HG03097 (cell line): ENCODE data around the gene PPP2R5D.

Source experiments
- ATAC-seq: cut with Tn5 transposase; IDR thresholded peaks from one replicate; pipeline ENCODE4 v1.9.1; 2021; ENCODE audit not compliant: unreplicated experiment, low FRiP score

PPP2R5D gene

DNA sequence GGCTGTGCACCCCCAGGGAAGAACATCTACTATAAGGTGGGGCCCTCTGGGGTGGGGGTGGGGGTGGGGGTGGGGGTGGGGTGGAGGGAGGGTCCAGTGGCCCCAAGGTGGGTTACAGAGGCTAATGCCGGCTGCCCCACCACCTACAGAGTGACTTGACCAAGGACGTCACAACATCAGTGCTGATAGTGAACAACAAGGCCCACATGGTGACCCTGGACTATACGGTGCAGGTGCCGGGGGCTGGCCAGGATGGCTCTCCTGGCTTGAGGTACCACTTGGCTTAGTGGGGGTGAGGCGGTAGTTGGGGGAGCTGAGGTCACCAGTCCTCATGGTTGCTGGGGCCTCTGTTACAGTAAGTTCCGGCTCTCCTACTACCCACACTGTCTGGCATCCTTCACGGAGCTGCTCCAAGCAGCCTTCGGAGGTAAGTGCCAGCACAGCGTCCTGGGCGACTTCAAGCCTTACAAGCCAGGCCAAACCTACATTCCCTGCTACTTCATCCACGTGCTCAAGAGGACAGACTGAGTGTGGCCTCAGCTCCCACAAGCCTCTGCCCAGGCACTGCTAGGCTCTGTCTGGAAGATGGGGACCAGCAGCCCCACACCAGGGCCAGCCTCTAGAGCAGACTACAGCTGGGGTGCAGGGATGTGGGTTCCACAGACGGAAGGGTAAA lies 21.1 kb upstream of the PPP2R5D start:
- no peak for ATAC-seq

DNA sequence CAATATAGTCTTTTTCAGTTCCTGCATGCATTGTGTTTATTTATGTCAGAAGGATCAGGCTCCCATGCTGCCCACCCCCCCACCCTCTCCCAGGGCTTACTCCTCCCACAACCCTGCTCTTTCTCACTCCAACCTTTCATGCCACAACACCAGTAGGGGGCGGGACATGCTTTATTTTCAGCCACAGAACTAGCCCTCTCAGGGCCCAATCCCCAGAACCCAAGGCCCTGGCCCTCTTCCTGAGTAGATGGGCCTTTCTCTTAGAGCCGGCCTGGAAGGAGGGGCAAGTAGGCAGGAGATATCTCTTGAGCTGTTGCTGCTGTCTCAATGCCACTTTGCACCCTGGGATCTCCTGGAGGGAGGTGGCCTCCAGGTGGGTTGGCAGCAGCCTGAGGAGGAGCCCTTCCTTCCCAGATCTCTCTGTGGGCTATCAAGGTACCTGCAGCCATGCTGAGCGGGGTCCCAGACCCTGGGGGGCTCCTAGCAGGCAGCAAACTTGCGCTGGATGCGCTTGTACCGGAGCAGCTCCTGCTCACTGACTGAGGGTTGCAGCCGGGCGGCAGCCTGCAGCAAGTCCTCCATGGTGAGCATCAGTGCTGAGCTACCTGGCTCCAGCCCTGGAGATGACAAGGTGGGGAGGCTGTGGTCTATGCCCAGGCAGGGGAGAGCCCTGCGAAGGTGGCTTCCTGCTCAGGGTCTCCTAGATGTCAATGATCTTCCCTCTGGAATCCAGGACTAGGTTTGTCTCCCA lies 20.3 kb upstream of the PPP2R5D start:
- ATAC-seq, result no peak

DNA sequence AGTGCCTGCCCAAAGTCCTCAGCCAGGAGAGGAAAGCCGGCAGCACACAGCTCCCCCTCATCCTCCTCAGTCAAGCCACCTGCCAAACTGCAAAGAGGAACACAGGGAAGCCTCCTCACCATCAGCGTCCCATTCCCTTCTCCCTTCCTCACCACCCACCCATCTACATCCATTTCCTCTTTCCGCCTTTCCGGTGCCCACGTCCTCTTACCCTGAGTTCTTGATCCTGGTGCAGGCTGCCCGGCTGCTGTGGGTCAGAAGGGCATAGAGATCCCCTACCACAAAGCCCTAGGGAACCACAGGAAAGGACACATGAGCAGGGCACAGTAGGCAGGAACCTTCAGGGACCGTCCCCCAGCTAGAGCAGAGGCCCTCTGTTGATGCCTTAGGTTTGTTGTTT lies 17.8 kb upstream of the PPP2R5D start:
- no peak for ATAC-seq

DNA sequence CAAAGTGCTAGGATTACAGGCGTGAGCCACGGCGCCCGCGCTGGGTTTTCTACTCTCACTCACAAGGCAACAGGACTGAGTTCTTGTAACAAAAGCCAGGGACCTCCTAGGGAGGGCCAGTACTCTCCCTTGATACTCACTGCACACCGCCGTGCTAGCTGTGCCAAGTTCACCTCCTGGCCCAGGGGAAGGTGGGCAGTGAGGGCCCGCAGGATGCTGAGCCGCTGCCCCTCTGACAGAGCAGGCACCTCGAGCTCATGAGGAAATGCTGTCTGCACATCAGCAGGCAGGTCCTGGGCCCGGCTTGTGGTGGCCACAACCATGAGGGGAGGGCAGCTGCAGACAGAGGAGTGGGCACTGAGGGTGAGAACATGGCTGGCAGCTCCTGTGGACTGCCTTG lies 17.1 kb upstream of the PPP2R5D start:
- no peak for ATAC-seq

DNA sequence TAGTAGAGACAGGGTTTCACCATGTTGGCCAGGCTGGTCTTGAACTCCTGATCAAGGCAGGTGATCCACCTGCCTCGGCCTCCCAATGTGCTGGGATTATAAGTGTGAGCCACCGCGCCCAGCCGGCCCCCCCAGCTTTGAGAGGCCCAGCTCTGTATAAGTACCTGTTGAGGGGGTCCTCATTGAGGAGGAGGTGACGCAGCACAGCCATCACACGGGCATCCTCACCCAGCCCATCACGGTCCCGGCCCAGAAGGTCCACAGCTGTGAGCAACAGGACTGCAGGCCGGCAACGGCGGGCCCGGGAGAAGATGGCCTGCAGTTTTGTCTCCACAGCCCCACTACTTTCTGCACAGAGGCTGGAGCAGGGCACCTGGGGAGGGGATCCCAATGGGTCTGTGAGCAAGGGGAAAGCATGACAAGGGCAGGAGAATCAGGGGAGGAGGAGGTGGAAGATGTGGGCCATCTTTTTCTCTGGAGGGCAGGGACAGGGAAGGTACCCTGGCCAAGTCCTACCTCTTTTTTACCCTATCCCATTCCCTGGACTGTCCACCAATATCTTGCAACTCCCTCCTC lies 16.2 kb upstream of the PPP2R5D start:
- ATAC-seq, result no peak

DNA sequence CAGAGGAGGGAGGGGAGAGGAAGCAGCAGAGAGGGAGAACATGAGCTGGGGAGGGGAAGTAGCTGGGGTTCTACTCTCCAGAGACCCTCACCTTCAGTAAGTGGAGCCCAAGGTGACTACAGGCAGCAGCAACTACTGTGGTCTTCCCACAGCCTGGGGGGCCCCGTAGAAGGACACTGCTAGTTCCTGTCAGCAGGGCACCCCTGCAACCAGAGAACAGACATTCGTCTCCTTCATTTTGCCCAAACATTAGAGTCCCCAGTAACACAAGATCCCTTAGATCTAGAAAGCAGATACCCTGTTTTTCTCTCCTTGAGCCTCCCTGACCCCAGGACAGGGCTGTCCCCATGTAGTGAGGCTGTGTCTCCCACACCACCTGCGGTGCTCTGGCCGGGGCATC lies 15.6 kb upstream of the PPP2R5D start:
- ATAC-seq, result no peak

DNA sequence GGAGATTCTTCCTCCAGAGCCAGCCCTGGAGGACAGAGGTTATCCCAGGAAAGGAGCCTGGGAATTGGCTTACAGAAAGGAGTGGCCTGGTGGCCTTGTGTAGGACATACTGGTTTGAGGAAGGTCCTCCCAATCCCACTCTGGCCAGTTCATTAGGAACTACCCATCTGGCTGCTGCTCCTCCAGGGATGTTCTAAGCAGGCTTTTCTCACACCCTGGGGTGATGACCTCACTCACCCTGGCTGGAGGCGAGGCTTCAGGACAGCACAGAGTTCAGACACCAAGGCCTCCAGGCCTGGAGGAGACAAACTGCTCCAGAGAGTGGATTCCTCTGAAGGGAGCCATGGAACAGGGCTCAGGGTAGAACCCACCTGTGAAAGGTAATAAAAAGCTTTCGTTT lies 14.9 kb upstream of the PPP2R5D start:
- ATAC-seq, result no peak

DNA sequence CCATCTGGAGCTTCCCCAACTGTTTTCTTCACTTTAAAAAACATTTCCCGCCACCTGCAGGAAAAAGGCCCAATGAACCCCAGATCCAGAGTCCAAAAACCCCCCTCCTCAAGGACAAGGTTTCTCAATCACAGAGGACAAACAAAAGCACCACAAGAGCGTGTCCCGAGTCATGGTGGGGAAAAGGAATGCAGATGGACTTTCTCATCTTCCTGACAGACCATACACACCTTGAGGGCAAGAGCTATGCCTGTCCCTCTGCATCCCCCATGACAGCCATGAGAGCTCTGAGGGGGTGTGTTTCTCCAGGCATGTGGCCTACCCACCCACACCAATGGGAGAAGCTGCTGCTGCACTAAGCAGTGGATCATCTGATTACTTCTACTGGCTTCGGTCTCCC lies 14.4 kb upstream of the PPP2R5D start:
- no peak for ATAC-seq

DNA sequence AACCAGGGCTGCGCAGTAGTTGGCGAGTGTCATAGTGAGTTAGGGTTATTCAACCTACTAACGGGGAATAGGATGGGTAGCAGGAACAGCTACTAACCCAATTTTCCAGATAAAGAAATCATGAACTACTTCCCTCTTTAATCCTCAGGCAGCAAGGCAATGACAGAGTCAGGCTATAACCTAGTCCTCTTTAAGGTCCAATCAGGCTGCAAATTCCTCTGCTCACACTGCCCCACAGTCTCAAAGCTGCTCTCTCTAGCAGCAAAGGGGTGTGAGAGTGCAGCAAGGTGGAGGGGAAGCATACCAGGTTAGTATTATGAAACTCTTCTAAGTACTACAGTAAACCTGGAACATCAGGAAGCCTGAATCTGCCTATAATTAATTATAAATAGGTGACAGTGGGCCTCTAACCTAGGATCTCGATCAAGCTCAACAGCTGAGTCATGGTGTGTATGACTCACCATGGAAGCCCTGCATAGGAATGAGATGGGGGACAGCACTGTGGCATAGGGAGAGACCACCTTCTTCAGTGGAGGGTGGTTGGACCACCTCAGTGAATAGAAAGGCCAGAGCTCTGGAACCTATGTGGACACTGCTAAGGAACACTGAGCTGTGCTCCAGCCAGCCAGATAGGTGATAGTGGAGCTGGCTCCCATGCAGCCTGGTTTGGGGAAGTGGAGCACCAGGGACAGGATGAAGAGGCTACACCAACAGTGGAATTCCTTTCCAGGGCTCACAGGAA lies 13.3 kb upstream of the PPP2R5D start:
- ATAC-seq, result no peak

DNA sequence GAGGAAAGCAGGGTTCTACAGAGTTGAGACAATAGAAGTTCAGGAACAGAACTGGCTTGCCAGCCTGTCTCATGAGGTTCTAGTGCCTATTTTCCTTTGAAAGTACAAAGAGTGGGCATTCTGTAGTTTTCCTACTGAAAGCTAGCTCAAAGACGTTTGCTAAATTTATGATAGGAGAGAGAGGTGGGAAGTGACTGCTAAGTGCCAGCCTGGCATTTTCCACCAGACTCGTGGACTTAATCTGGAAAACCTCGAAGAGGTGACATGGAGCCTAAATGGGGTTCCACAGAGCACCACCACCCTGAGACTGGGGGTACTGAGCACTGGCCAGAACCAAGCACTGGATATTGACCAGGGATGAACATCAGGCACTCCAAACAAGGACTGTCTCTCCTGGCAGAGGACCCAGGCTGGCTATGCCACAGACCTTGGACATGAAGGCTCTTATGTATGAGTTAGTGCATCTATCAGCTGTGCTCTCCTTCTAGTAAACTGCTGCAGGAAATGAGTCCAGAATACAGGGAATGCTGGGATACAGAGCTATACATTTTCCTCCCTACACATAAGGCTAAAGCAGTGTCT lies 12.5 kb upstream of the PPP2R5D start:
- no peak for ATAC-seq

DNA sequence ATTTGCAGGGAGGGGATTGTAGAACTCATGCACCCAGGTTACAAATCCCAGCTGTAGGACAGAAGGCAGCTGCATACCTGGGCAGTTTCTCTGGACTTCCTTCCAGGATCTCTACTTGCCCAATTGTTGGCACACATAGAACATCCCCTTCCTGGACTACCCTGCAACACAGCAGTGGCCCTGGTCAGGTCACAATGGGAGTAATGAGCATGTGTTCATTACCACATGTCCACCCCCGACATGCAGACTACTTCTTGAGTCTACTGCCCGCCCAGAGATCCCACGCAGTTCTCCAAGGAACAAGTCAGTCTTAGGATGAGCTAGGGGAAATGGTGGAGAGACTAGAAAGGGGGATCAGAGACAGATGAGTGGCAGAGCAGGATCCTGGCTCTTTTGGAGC lies 10.4 kb upstream of the PPP2R5D start:
- ATAC-seq, result no peak

DNA sequence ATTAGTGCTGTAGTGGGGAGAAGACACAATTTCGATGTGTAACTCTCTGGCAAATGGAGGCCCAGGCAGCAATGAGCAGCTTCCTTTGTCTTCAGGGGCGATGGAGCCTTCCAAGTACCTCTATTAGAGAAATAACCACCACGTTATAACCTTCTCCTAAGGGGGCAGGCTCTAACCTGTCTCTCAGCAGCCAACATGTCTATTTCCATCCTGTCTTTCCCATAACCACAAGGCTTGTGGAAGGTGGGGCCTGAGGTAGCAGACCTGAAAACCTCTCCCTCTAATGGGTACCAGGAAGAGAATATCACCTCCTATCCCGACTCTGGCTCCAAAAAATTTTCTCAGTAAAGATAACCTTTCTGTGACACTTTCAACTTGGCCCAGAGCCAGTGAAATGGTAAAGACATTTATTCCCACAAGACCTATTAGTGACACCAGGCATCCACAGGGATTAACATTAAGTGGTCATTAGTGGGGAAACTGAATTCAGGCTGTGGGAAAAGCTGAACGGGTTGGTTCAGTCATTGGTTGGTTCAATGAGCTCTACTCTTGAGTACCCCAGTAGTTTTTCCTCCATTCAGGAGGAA lies 9.4 kb upstream of the PPP2R5D start:
- ATAC-seq, result no peak

DNA sequence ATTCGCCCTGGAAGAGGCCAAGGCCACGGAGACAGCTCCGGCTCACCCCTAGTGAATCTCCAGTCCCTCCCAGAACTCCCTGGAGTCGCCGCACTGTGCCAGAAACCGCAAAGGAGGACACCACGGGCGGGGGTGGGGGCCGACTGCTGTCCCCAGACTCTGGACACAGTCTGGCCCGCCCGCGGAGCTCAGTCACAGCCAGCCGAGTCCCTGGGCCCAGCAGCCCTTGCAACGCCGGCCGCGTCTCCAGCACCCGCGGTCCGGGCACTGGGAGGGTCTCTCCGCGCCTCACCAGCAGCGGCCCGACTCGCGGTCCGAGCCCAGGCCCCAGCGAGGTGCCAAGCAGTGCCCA lies 5.9 kb upstream of the PPP2R5D start:
- ATAC-seq, result peak; percentile 24

DNA sequence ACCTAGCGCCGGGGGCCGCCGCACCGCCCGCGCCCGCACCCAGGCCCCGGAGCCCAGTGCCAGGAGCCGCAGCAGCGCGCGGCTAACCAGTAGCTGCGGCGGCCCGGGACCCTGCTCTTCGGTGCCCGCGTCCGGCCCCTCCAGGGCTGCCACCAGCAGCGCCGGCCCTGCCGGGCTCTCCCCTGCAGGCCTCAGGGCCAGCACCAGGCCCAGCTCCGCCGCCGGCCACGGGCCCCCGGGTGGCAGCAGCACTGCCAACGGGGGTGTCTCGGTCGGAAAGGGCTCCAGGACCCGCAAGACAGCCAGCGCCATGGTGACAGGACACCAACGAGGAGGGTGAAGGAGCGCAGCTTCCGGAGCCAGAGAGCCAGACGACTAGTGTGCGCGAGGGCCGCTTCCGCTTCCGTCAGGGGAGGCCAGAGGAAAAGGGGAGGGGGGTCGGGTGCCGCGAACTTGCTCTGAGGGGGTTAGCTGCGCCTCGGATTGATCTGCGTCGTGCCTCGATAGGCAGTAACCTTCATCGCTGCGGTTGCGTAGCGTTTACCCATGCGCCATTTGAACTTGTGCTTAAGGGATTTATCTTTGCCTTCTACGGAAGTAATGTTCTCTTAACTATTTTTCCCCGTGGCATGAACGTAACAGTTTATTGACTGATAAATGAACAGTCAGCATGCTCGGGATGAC lies 5.4 kb upstream of the PPP2R5D start, which contains the start of gene PEX6:
Gene PEX6 (minus strand): TSS at position 343 of the 684 bp plus-strand sequence. CDS start 31 bp downstream, at position 312.
- peak; percentile 82 for ATAC-seq

DNA sequence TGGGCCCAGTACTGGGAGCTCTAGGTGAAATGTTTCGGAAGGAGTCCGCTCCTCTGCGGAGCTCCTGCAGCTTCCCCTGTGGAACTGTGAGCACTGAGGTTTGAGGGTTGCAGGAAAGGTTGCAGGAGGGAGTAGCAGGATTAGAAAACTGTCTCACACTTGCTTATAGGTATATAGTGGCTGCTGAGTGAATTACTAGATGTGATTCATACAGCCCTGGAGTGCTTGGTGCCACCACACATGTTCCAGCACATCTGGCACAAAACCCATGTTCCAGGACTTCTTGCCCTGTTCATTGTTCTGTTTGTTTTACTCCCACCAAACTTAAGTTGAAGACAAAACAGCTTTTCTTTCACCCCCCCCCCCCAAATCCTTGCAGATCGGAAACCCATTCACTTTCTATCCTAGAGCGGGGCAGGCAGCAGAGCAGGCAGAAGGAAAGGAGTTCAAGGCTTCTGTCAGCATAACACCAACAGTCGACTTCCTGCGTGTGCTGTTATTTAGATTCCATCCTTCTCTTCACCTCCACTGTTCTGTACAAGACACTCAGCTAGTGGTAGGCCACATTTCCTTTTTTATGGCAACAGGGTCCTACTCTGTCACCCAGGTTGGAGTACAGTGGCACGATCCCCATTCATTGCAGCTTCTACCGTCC lies 4.7 kb upstream of the PPP2R5D start:
- ATAC-seq, result no peak

DNA sequence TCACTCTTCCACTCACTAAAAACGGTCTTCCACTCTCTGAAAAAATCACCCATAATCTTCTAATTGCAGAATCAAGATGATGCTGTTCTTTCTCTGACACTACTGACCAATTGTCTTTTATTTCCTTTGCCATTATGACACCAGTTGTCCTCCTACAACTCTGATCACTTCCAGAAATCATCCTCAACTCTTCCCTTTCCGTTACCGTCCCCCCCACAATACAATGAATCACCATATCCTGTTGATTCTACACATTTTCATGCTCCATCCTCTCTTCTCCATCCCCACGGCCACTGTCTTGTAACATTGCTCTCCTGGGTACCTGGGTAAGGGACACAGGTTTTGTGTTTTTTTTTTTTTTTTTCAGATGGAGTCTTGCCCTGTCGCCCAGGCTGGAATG lies 2.5 kb upstream of the PPP2R5D start:
- ATAC-seq, result no peak

DNA sequence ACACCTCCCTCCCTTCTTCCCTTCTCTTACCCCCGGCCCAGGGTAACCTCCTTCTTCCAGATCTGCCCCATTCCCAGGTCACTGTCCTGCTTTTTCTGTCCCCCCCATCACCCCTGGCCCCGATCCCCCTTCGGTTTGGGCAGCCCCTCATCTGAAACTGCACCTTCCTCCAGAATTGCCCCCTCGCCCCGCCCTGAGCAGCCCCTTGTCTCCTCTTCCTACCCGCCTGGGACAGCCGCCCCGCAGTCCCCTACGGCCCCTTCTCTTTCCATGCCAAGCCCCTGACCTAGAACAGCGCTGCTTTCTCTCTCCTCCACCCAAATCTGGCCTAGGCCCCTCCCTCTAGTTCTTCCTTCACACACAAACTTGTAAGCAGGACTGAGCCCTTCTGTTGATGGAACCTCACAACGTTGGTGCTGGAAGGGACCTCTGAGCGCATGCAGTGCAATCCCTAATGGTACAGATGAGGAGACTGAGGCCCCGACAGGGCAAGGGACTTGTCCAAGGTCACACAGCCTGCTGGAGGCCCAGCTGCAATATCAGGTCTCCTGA lies 630 bp downstream of the PPP2R5D start:
- no peak for ATAC-seq

DNA sequence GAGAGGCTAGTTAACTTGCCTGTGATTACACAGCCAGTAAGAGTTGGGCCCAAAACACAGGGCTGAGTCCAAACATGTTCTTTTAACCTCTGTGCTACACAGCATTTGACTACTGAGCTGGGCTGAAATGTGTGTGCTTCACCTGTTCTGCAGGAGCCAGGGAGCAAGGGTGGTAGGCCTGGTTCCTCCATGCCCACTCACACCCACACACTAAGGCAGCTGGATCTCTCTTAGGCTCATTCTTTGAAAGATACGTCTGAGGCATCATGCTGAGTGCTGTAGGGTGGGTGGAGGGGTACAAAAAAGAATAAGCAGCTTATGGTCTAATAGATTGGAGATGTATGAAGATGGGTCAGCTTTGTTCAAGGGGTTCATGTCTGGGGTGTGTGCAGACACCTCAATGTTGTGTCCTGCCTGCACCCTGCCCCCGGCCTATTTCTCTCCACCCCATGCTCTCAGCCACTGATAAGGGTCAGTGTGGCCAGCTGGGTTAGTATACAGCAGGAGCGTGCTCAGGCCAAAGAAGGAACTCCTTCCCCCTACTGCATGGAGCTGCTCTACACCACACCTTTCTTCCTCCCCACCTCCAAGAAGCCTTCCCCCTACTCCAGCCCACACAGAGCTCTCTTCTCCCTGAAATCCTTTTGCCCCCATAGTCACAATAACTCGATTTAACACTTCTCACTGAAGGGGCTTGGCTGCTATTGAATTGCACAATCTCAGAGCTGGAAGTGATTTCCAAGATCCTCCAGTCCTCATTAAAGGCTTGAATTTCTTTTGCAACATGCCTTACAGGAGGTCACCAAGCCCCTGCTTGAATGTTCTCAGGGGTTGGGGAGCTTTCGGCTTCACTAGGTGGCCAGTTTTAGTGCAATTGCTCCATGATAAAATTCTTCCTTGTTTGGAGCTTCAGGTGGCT lies 3.4 kb downstream of the PPP2R5D start:
- no peak for ATAC-seq
